HL-60/S4 treated with retinoic acid at 250 ng/mL for 4 days and 3 days (cell line): Measurements from ENCODE around the gene BHMT.
"Not testable (repeated sequence)": the region's sequence is repeated elsewhere in the genome, so short reads cannot be mapped to it uniquely, and the experiment has no call there.

ENCODE experiments used
- in situ Hi-C: fragments of 300-500 bp; cut with MboI; formaldehyde crosslinking; loops from 2 replicates; pipeline ENCODE4 v1.7.0; 2022; ENCODE audit warnings: low sequenced_read_pairs

BHMT gene

DNA sequence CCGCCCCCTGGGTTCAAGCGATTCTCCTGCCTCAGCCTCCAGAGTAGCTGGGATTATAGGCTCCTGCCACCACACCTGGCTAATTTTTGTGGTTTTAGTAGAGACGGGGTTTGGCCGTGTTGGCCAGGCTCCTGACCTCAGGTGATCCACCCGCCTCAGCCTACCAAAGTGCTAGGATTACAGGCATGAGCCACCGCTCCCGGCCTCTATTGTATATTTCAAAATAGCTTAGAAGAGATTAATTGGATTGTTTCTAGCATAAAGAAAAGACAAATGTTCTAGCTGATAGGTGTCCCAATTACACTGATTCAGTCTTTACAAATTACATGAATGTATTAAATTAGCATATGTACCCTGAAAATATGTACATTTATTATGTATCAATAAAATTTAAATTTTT is 50.0 kb downstream of the BHMT start:
- in situ Hi-C loops = not testable (repeated sequence)

DNA sequence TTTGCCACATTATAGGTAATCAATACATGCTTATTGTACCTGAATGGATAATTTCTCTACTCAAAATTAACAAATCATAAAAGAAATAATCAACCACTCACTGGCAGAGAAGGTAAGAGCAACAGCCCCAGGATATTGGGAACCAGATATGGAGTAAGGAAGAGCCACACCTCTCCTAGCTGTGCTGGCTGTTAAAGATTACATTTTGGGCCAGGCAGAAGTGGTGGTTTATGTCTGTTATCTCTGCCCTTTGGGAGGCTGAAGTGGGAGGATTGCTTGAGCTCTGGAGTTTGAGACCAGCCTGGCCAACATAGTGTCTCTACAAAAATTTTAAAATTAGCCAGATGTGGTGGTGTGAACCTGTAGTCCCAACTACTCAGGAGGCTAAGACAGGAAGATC is 56.4 kb downstream of the BHMT start:
- in situ Hi-C loops = no loop called here

DNA sequence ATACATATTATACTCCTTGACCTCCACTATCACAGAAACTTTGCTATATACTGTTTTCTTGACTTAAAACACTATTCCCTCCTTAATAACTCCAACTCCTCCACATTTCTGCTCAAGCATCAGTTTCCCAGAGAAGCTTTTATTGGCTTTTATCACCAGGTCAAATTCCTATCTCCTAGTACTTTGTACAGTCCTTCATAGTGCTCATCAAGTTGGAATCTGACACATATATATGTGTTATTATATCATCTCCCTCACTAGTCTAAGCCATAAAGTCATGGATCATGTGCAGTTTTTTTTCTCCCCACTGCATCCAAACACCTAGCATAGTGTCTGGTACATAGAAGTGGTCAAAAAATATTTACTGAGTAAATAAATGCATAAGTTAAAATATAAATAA is 59.1 kb downstream of the BHMT start:
- in situ Hi-C loops = no loop called here

DNA sequence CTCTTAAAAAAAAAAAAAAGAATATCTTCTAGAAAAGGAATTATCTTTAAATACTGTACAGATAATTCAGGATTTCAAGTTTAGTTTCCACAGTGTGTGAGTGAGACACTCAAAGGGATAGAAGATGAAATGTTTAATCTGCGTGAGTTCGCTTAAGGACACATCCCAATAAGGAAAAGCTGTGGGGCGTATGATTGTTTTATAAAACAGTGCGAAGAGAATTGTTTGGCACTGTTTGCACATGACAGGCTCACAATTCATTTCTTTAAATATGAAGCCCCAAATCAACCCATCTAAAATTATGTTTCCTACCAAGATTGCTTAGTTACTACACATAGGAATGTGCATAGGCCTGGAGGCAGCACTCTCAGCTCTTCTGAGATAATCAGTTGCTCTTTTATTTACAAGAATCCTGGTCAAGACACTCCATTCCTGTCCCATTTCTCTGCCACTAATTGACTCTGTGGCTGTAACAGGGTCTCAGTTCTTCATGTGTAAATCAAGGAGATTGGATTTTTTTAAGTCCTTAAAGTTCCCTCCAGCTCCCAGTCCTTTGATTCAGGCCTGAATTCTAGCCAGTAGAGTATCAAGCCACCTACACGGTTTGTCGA is 60.1 kb downstream of the BHMT start:
- in situ Hi-C loops = no loop called here

GRCh38 chr5:79172269-79172668 is 60.7 kb downstream of the BHMT start:
- in situ Hi-C loops = no loop called here

- in situ Hi-C loops = no loop called here
These were observed 62.0 kb downstream of the BHMT start for GRCh38 chr5:79173626-79174025.

DNA sequence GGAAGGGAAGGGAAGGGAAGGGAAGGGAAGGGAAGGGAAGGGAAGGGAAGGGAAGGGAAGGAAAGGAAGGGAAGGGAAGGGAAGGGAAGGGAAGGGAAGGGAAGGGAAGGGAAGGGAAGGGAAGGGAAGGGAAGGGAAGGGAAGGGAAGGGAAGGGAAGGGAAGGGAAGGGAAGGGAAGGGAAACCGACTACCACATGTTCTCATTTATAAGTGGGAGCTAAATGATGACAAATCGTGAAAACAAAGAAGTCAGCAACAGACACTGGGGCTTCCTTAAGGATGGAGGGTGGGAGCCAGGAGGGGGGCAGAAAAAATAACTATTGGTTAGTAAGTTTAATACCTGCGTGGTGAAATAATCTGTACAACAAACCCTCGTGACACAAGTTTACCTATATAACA is 68.8 kb downstream of the BHMT start:
- in situ Hi-C loops = not testable (repeated sequence)

GRCh38 chr5:79181419-79182022 is 69.9 kb downstream of the BHMT start:
- in situ Hi-C loops = no loop called here
